ENCODE results near the gene GNPTAB.

DNA sequence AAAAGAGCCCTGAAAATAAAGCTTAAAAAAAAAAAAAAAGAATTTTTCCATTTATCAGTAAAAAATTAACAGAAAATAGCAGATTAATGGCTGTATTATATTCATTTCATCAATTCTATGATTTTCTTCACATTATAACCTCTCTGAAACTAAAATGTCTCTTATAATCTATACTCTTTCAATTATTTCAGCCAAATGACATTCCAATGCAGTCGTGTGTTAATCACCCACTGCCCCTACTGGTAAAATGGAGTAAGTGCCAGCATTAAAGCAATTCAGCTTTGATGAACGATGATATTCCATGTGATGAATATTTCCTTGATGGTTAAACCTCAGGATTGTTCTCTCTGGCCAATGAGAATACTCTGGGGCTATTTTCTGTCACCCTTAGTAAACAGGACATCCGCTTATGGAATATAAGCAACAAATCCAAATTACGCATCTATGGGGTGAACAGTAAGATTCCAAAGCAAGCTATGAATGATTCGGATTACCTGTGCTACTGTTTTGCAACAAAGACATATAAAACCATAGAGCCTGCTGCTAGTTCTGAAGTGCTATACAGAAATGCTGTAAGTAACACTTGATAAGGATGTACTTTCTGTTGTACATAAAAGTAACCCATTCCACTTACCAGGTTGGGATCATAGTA lies 71.2 kb downstream of the GNPTAB start:
- no peak for TF ChIP-seq EZH2 (IDR thresholded peaks at IDR 0.05; ENCODE audit: low read depth)
- TF ChIP-seq, protein P1, sequence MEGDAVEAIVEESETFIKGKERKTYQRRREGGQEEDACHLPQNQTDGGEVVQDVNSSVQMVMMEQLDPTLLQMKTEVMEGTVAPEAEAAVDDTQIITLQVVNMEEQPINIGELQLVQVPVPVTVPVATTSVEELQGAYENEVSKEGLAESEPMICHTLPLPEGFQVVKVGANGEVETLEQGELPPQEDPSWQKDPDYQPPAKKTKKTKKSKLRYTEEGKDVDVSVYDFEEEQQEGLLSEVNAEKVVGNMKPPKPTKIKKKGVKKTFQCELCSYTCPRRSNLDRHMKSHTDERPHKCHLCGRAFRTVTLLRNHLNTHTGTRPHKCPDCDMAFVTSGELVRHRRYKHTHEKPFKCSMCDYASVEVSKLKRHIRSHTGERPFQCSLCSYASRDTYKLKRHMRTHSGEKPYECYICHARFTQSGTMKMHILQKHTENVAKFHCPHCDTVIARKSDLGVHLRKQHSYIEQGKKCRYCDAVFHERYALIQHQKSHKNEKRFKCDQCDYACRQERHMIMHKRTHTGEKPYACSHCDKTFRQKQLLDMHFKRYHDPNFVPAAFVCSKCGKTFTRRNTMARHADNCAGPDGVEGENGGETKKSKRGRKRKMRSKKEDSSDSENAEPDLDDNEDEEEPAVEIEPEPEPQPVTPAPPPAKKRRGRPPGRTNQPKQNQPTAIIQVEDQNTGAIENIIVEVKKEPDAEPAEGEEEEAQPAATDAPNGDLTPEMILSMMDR (conservative IDR thresholded peaks at IDR 0.05), result peak; percentile 83

Data from PC-9 (cell line).